ENCODE results near the gene NCK1.
"Not testable (repeated sequence)": the region's sequence is repeated elsewhere in the genome, so short reads cannot be mapped to it uniquely, and the experiment has no call there.

Gene NCK1

DNA sequence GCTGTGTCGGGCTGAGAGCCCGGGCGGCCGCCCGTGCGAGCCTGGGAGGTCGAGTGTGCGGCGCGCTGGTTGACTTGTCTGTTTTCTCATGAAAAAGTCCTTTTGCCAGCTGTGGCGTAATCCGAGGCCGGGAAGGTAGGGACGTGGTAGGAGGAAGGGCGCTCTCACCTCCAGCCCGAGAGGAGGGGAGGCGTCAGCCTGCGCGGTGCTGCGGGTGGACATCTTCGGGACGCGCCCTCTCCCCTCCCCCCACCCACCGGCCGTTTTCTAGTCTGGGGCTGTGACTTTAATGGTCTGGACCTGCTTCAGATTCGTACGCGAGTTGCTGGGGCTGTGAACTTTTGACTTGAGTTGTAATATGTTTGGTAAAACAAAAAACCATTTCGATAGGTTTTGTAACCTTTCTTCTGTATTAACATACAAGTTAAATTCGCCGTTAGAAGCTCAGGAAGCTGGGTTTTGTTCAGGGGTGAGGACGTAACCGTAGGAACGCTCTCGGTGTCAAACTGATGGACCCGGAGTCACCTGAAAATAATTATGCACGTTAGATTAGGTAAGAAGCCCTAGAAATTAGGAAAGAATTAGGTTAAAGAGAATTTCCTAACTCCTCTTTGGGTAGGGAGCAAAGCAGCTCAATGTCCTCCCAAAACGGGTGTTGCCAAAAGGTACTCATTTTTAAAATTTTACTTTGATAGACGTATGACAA lies 762 bp downstream of the NCK1 start:
- peak in 2 of 4 experiments; percentile 43 to 49 for DNase-seq

DNA sequence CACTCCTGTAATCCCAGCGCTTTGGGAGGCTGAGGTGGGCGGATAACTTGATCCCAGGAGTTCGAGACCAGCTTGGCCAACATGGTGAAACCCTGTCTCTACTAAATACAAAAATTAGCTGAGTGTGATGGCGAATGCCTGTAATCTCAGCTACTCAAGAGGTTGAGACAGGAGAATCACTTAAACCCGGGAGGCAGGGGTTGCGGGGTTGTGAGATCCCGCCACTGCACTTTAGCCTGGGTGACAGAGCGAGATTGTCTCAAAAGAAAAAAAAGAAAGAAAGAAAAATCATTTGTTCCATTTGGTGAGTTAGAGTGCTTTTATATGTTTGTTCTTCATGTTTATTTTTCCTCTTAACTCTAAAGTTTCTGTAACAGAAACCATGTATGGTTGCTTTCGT lies 7.3 kb downstream of the NCK1 start:
- DNase-seq, result no peak

DNA sequence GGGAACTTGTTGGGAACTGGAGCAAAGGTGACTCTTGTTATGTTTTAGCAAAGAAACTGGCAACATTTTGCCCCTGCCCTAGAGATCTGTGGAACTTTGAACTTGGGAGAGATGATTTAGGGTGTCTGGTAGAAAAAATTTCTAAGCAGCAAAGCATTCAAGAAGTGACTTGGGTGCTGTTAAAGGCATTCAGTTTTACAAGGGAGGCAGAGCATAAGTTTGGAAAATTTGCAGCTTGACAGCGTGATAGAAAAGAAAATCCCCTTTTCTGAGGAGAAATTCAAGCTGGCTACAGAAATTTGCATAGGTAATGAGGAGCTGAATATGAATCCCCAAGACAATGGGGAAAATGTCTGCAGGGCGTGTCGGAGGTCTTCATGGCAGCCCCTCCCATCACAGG lies 10.2 kb downstream of the NCK1 start:
- DNase-seq, result not testable (repeated sequence)

DNA sequence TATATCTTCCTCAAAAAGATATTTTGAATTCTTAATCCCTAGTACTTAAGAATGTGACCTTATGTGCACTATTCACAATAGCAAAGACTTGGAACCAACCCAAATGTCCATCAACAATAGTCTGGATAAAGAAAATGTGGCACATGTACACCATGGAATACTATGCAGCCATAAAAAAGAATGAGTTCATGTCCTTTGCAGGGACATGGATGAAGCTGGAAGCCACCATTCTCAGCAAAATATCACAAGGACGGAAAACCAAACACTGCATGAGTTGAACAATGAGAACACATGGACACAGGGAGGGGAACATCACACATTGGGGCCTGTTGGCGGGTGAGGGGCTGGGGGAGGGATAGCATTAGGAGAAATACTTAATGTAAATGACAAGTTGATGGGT lies 17.5 kb downstream of the NCK1 start:
- not testable (repeated sequence) for DNase-seq

DNA sequence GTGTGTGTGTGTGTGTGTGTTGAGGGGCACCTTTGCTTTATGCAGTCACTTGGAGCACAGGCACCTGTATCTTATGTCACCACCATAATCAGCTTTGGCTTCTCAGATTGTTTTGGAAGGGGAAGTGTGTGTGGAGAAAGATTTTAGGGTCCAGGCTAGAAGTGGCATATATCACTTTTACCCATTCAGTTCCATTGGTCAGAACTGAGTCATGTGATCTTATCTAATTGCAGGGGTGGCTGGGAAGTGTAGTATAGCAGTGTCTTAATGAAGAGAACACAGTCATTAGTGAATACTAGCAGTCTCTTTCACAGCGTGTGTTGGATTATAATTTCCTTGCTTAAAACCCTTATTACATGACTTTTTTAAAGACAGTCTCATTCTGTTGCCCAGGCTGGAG lies 20.6 kb downstream of the NCK1 start:
- no peak for DNase-seq

DNA sequence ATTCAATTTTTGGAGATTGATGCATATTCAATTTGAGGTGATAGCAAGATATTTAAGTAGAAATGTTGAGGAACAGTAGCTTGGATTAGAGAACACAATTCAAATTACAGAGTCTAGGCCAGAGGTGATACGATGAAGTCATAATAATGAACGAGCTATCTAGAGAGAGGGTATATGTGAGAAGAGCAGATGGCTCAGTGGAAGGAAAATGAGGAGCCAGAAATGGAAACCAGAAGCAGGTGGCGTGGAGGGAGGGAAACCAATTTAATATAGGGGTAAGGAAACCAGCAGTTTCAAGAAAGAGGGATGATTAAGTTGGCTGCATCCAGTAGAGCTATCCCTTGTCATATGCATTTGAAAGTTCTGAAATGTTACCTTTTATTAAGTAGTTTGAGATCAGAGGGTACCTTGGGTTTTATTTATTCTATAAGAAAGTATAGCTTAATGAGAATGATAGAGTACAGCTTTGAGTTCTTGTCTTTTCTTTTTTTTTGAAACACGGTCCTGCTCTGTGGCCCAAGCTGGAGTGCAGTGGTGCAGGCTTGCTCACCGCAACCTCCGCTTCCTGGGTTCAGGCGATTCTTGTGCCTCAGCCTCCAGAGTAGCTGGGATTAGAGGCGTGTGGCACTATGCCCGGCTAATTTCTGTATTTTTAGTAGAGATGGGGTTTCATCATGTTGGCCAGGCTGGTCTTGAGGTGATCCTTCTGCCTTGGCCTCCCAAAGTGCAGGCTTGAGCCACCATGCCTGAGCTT lies 22.1 kb downstream of the NCK1 start:
- DNase-seq, result no peak

GRCh38 chr3:136885357-136886213 lies 23.6 kb downstream of the NCK1 start:
- no peak for DNase-seq

DNA sequence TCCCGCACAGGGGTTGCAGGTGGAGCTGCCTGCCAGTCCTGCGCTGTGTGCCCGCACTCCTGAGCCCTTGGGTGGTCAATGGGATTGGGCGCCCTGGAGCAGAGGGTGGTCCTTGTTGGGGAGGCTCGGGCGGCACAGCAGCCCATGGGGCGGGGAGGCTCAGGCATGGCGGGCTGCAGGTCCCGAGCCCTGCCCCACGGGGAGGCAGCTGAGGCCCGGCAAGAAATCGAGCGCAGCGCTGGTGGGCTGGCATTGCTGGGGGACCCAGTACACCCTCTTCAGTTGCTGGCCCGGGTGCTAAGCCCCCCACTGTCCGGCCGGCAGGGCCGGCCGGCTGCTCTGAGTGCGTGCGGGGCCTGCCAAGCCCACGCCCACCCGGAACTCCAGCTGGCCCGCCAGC lies 27.9 kb downstream of the NCK1 start:
- no peak for DNase-seq

DNA sequence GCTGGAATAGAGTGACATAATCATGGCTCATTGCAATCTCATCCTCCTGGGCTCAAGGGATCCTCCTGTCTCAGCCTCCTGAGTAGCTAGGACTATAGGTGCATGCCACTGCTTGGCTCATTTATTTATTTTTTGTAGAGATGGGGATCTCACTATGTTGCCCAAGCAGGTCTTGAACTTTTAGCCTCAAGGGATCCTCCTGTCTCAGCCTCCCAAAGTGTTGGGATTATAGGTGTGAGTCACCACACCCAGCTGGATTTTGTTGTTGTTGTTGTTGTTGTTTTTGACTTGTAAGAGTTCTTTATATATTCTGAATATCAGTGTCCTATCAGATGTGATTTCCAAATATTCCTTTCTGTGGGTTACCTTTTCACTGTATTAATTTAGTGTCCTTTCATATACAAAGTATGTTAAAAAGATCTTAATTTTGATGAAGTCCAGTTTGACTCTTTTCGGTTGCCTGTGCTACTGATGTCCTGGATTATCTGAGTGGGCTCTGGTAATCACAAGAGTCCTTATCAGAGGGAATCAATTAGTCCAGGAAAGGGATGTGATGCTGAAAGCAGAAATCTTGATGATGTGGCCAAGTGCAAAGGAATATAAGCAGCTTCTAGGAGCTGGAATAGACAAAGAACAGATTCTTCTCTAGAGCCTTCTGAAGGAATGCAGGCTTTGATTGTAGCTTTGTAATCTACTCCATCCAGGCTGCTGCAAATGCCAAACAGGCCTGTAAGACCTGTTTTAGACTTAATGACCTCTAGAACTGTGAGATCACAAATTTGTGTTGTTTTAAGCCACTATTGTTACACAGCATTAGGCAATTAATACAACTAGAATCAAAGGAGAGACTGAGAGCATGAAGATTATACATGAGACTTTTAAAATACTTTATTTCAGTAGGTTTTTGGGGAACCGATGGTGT lies 30.2 kb downstream of the NCK1 start:
- DNase-seq, result no peak

DNA sequence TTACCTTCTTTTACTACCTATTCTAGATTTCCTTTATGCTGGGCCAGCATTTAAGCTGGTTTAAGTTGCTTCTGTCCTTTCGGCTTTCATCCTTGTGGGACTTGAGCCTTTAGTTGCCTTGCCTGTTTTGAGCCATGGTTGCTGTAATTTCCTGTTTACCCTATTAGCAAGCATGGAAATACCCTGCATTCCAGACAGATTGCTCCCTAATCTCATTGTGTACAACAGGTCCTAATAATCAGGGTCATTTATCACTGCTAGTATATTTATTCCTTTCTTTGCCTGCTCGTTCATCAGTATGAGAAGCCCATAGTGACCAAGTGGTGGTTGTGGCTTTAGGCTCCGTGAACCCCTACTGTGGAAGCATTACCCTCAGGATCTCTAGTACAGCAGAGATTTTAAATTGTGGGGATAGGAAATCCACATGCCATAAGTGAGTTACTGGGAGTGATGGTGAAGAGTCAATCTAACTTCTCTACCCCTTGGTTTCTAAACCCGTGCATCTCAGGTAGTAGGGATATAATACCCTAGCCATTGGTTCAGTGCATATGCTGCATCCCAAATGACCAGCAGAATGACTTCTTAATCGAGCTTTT lies 31.9 kb downstream of the NCK1 start:
- DNase-seq, result no peak

DNA sequence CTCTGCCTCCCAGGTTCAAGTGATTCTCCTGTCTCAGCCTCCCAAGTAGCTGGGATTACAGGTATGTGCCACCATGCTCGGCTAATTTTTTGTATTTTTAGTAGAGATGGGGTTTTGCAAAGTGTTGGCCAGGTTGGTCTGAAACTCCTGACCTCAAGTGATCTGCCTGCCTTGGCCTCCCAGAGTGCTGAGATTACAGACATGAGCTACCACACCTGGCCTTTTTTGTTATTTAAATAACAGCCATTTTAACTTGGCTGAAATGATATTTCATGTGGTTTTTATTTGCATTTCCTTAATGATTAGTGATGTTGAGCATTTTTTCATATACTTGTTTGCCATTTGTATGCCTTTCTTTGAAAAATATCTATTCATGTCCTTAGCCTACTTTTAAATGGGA lies 35.2 kb downstream of the NCK1 start:
- DNase-seq, result not testable (repeated sequence)

DNA sequence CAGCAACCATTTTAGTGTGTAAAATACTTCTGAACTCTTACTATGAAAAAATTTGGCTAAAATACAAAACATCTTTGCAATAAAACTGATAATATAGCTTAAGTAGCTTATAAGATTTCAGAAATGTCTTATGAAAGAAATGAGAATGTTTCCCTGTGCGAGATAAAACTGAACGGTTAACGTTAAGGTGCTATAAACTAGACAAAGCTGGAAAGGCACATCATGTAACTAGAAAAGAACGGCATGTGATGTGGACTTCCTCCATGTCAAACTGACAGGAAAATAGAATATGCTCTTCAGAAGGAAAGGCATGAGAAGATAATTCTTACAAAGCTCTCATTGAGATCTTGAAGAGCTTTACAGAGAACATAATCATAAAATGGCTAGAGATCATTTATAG lies 36.5 kb downstream of the NCK1 start:
- no peak for DNase-seq

- DNase-seq, result no peak
Observed at GRCh38 chr3:136898954-136899353, 36.9 kb downstream of the NCK1 start.

GRCh38 chr3:136899622-136900158 lies 37.7 kb downstream of the NCK1 start:
- no peak for DNase-seq

GRCh38 chr3:136900694-136901093 lies 38.7 kb downstream of the NCK1 start:
- not testable (repeated sequence) for DNase-seq

DNA sequence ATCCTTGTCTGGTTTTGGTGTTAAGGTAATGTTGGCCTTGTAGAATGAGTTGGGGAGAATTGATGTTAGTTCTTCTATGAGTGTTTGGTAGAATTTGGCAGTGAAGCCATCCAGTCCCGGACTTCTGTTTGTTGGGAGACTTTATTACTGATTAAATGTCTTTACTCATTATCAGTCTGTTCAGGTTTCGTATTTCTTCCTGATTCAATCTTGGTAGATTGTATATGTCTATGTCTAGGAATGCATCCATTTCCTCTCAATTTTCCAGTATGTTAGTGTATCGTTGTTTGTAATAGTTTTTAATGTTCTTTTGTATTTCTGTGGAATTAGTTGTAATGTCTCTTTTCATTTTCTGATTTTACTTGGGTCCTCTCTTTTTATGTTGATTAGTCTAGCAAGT lies 39.4 kb downstream of the NCK1 start:
- DNase-seq, result no peak

- DNase-seq, result not testable (repeated sequence)
Observed at GRCh38 chr3:136902530-136902929, 40.5 kb downstream of the NCK1 start.

DNA sequence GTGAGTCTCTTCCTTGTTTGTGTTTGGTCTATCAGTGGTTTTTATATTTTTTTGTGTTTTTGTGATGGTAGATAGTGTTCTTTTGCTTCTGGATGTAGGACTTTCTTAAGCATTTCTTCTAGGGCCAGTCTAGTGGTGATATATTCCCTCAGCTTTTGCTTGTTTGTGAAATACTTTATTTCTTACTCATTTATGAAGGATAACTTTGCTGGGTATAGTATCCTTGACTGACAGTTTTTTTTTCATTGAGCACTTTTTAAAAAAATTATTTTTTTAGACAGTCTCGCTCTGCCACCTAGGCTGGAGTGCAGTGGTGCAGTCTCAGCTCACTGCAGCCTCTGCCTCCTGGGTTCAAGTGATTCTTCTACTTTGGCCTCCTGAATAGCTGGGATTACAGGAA lies 41.9 kb downstream of the NCK1 start:
- no peak for DNase-seq

DNA sequence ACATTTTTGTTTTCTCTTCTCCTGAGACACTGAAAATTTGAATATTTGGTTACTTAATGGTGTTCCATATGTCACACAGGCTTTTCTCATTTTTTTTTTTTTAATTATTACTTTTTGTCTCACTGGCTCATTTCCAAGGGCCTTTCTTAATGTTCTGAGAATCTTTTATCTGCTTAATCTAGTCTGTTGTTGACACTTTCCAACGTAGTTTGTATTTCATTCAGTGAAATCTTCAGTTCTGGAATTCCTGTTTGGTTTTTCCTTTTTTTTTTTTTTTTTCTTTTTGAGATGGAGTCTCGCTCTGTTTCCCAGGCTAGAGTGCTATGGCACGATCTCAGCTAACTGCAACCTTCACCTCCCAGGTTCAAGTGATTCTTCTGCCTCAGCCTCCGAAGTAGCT lies 42.7 kb downstream of the NCK1 start:
- no peak for DNase-seq

GRCh38 chr3:136905549-136905948 lies 43.5 kb downstream of the NCK1 start:
- no peak for DNase-seq

DNA sequence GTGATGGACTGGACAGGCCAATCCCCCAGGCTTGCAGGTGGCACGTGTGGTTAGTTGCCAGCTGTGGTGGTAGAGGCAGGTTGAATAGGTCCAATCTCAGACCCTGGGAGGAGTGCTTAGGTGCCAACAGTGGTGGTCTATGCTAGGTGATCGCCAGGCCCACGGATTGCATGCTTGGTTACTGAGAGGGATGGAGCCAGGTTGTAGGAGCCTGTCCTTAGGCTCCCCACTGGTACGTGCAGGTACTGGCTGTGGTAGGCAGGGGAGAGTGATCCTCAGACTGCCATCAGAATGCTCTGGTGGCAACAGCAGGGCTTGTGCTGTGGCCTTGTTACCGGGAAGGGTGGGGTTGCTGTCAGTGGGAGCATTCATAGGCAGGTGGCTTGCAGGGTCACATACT lies 44.7 kb downstream of the NCK1 start:
- DNase-seq, result no peak

DNA sequence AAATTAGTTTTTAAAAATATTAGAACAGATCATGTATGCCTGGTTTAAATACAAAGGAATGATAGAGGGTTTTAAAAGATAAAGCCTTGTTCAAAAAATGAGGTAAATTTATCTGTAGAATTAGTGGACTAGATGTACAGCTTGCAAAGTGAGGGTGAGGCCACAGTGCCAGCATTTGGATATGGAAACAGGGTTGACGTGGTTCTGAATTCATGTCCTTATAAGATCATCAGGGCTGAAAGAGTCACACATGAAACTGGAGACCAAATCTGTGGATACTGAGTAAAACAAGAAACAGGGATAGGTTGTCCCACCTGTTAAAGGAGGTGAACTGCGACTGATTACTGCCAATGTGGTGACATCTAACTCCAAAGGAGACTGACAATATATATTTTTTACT lies 46.3 kb downstream of the NCK1 start:
- DNase-seq, result no peak
